A549 (cell line): ENCODE data around the gene STIM2. TPM values are rescaled to one million over a fixed set of nuclear protein-coding genes. Genes with fewer than 3 reads are reported as not detected.

Source experiments
- ATAC-seq, 2 experiments: fragments of 200-7000 bp in 1 of 2; fragments of >200 bp in 1 of 2; cut with Nextera tagmentation in 1 of 2; cut with Tn5 transposase in 1 of 2; 3 replicates each; pipeline versions ENCODE4 v1.8.0 to v1.9.1; 2018 to 2020; ENCODE audit warnings: mild to moderate bottlenecking in 1 of 2, moderate library complexity in 1 of 2
- CTCF ChIA-PET: fragments of 300-600 bp; sonication (Branson Sonifier 250); formaldehyde crosslinking; extraction: SDS; loops from one replicate; lab custom pipeline; 2021; ENCODE audit warnings: antibody characterized with exemption, inconsistent platforms; lab: Yijun Ruan, JAX
- POLR2A ChIA-PET: fragments of 350-600 bp; formaldehyde crosslinking; extraction: SDS; loops from one replicate; lab custom pipeline; 2021; ENCODE audit warnings: antibody characterized with exemption, inconsistent platforms; lab: Yijun Ruan, JAX
- DNase-seq, 2 experiments: peaks; one replicate each; pipeline versions ENCODE4 v3.0.0 to v3.0.0-alpha.2; 2011 to 2016; ENCODE audit warnings: low read depth in 1 of 2, low spot score in 1 of 2
- FAIRE-seq: peaks from 2 replicates; lab custom pipeline; 2011; peaks lifted over from hg19 to GRCh38; lab: Jason Lieb, UNC
- H3K27ac ChIP-seq, 2 experiments: fragments of >200 bp; sonication (Bioruptor Twin); formaldehyde crosslinking; 3 replicates each; pipeline ENCODE4 v1.5.1; 2016 to 2017
- H3K4me1 ChIP-seq: fragments of >200 bp; sonication (Bioruptor Twin); formaldehyde crosslinking; 3 replicates; pipeline ENCODE4 v1.6.1; 2016
- H3K4me2 ChIP-seq: fragments of >200 bp; sonication (Bioruptor Twin); formaldehyde crosslinking; 3 replicates; pipeline ENCODE4 v1.6.1; 2016
- H3K4me3 ChIP-seq: fragments of >200 bp; sonication (Bioruptor Twin); formaldehyde crosslinking; 3 replicates; pipeline ENCODE4 v1.5.1; 2016
- H3K9me3 ChIP-seq: fragments of >200 bp; sonication (Bioruptor Twin); formaldehyde crosslinking; 3 replicates; pipeline ENCODE4 v1.6.1; 2016
- BCL3 ChIP-seq: fragments of >200 bp; sonication (Bioruptor Twin); formaldehyde crosslinking; IDR thresholded peaks from 3 replicates; pipeline ENCODE4 v1.6.1; 2016
- BHLHE40 ChIP-seq: IDR thresholded peaks from 2 replicates; pipeline ENCODE4 v1.6.1; 2012; ENCODE audit warnings: low read depth, low read length, inconsistent platforms
- CBX2 ChIP-seq: fragments of 200-600 bp; sonication (generic); IDR thresholded peaks from 2 replicates; pipeline ENCODE4 v1.6.1; 2016; ENCODE audit warnings: low read depth, mild to moderate bottlenecking, borderline replicate concordance
- CBX8 ChIP-seq: fragments of 200-600 bp; sonication (generic); IDR thresholded peaks from 2 replicates; pipeline ENCODE4 v1.6.1; 2016
- CHD4 ChIP-seq: fragments of 200-600 bp; sonication (generic); IDR thresholded peaks from 2 replicates; pipeline ENCODE4 v1.6.1; 2016; ENCODE audit warnings: antibody characterized with exemption, mild to moderate bottlenecking, borderline replicate concordance
- EHF ChIP-seq: fragments of 250-450 bp; sonication (Bioruptor Pico); IDR thresholded peaks from 2 replicates; pipeline ENCODE4 v1.5.0; 2020; ENCODE audit warnings: mild to moderate bottlenecking
- EHMT2 ChIP-seq: fragments of 200-600 bp; sonication (generic); IDR thresholded peaks from 2 replicates; pipeline ENCODE4 v1.6.1; 2016; ENCODE audit warnings: antibody characterized with exemption, low read depth, mild to moderate bottlenecking, moderate library complexity
- ESRRA ChIP-seq: fragments of 150-350 bp; IDR thresholded peaks from 2 replicates; pipeline ENCODE4 v1.6.1; 2014; ENCODE audit warnings: mild to moderate bottlenecking, low read length, borderline replicate concordance
- FOXS1 ChIP-seq: fragments of 250-450 bp; sonication (Bioruptor Pico); IDR thresholded peaks from 2 replicates; pipeline ENCODE4 v1.5.0; 2020; ENCODE audit warnings: mild to moderate bottlenecking, moderate library complexity
- GATA3 ChIP-seq: IDR thresholded peaks from 2 replicates; pipeline ENCODE4 v1.6.1; 2012; ENCODE audit warnings: borderline replicate concordance
- HES2 ChIP-seq: fragments of >200 bp; sonication (Bioruptor Twin); formaldehyde crosslinking; IDR thresholded peaks from 2 replicates; pipeline ENCODE4 v1.6.1; 2016
- HEYL ChIP-seq: fragments of 250-450 bp; sonication (Bioruptor Pico); IDR thresholded peaks from 2 replicates; pipeline ENCODE4 v1.8.0; 2021; ENCODE audit warnings: mild to moderate bottlenecking, moderate library complexity
- HOXB5 ChIP-seq: fragments of 250-450 bp; sonication (Bioruptor Pico); IDR thresholded peaks from 2 replicates; pipeline ENCODE4 v1.5.0; 2020; ENCODE audit warnings: mild to moderate bottlenecking, moderate library complexity
- JUNB ChIP-seq: fragments of >200 bp; sonication (Bioruptor Twin); formaldehyde crosslinking; IDR thresholded peaks from 2 replicates; pipeline ENCODE4 v1.6.1; 2016
- KDM1A ChIP-seq: fragments of 200-600 bp; sonication (generic); IDR thresholded peaks from 2 replicates; pipeline ENCODE4 v1.6.1; 2016; ENCODE audit warnings: low read depth, mild to moderate bottlenecking
- MAX ChIP-seq: IDR thresholded peaks from 2 replicates; pipeline ENCODE4 v1.6.1; 2012
- MAZ ChIP-seq: fragments of 150-350 bp; IDR thresholded peaks from 2 replicates; pipeline ENCODE4 v1.6.1; 2014; ENCODE audit warnings: antibody characterized with exemption, low read depth, low read length, borderline replicate concordance
- MYC ChIP-seq: IDR thresholded peaks from 2 replicates; pipeline ENCODE4 v1.6.1; 2012; ENCODE audit warnings: mild to moderate bottlenecking, inconsistent platforms, low read length, improper control_type of control experiment, borderline replicate concordance
- NFE2L2 ChIP-seq: fragments of 150-350 bp; conservative IDR thresholded peaks from 2 replicates; pipeline ENCODE4 v1.6.1; 2014; ENCODE audit warnings: low read length
- NR3C1 ChIP-seq: fragments of >200 bp; sonication (Bioruptor Twin); formaldehyde crosslinking; IDR thresholded peaks from 3 replicates; pipeline ENCODE4 v1.6.1; 2017
- PHF8 ChIP-seq: fragments of 200-600 bp; sonication (generic); IDR thresholded peaks from 2 replicates; pipeline ENCODE4 v1.6.1; 2016; ENCODE audit warnings: low read depth, mild to moderate bottlenecking, antibody characterized with exemption, moderate library complexity, borderline replicate concordance
- RAD21 ChIP-seq, 2 experiments: fragments of >200 bp in 1 of 2; sonication (Bioruptor Twin) in 1 of 2; formaldehyde crosslinking in 1 of 2; IDR thresholded peaks in 1 of 2; conservative IDR thresholded peaks in 1 of 2; 2 replicates in 1 of 2; 3 replicates in 1 of 2; pipeline ENCODE4 v1.6.1; 2012 to 2018; ENCODE audit warnings: inconsistent platforms in 1 of 2
- RCOR1 ChIP-seq: fragments of 150-350 bp; IDR thresholded peaks from 2 replicates; pipeline ENCODE4 v1.6.1; 2014; ENCODE audit warnings: antibody characterized with exemption, low read length, low read depth
- RNF2 ChIP-seq: fragments of 200-600 bp; sonication (generic); IDR thresholded peaks from 2 replicates; pipeline ENCODE4 v1.6.1; 2016; ENCODE audit warnings: low read depth, mild to moderate bottlenecking, antibody characterized with exemption, moderate library complexity, borderline replicate concordance
- SREBF2 ChIP-seq: fragments of 450-650 bp; IDR thresholded peaks from 2 replicates; pipeline ENCODE4 v1.6.1; 2014; ENCODE audit warnings: mild to moderate bottlenecking, moderate library complexity
- TFCP2L1 ChIP-seq: fragments of 250-450 bp; sonication (Bioruptor Pico); IDR thresholded peaks from 2 replicates; pipeline ENCODE4 v1.5.0; 2021; ENCODE audit warnings: mild to moderate bottlenecking
- TP53 ChIP-seq: fragments of 250-450 bp; sonication (Bioruptor Pico); IDR thresholded peaks from 2 replicates; pipeline ENCODE4 v1.5.0; 2021; ENCODE audit warnings: mild to moderate bottlenecking, moderate library complexity
- ZC3H11A ChIP-seq: fragments of 450-650 bp; IDR thresholded peaks from 2 replicates; pipeline ENCODE4 v1.6.1; 2014; ENCODE audit warnings: antibody characterized with exemption, mild to moderate bottlenecking
- ZFP36 ChIP-seq: fragments of 450-650 bp; IDR thresholded peaks from 2 replicates; pipeline ENCODE4 v1.6.1; 2014; ENCODE audit warnings: borderline replicate concordance; ENCODE audit not compliant: partially characterized antibody
- ZSCAN20 ChIP-seq: fragments of 250-450 bp; sonication (Bioruptor Pico); IDR thresholded peaks from 2 replicates; pipeline ENCODE4 v1.8.0; 2022; ENCODE audit warnings: mild to moderate bottlenecking, moderate library complexity
- WGBS: methylation state at CpG from one replicate; pipeline ENCODE4 v1.1.6; 2017; ENCODE audit errors: missing lambda C conversion rate; 5-methylcytosine and 5-hydroxymethylcytosine counted together
- polyA plus RNA-seq, 4 experiments: library from polyadenylated mRNA; depleted of rRNA in 3 of 4; stranded (reverse); fragments of >200 nt; fragmentation: RNase III in 1 of 4; extraction: RNeasy Plus Mini Kit Qiagen cat#74134 plus additional on column Dnase treatment in 1 of 4; gene quantifications; 2 replicates in 3 of 4; 3 replicates in 1 of 4; pipeline ENCODE4 v1.2.3, GENCODE V29; 2011 to 2017
- TF ChIP-seq, protein P1 (sequence below): fragments of 200-600 bp; sonication (generic); IDR thresholded peaks from 2 replicates; pipeline ENCODE4 v1.6.1; 2016; ENCODE audit warnings: antibody characterized with exemption, mild to moderate bottlenecking, moderate library complexity
- TF ChIP-seq, protein P2 (sequence below): fragments of >200 bp; sonication (Bioruptor Twin); formaldehyde crosslinking; IDR thresholded peaks from 3 replicates; pipeline ENCODE4 v1.5.1; 2016

STIM2 gene
- polyA plus RNA-seq, 2 of the 4 experiments (the other 2 are of a cell fraction) = 13.6 to 20.6 TPM

GRCh38 chr4:26955241-26955640 is 94.6 kb downstream of the STIM2 start:
- Histone ChIP-seq H3K4me3 (no peak overlapping the region), H3K4me2 (no peak overlapping the region), H3K27ac (no peak overlapping the region), H3K9me3 (no peaks in the 10 kb centered on the region), H3K4me1 (no peaks in the 10 kb centered on the region)
- ChIA-PET CTCF (no interaction called here), POLR2A (no interaction called here)
- DNase-seq (no peak), ATAC-seq (no peak), FAIRE-seq (no peak)
- TF ChIP-seq ZFP36 = no peak
- no peak for TF ChIP-seq ZC3H11A
- no peak for TF ChIP-seq ZSCAN20
- TF ChIP-seq PHF8 = no peak
- TF ChIP-seq CBX2 = no peak
- TF ChIP-seq, protein P1, sequence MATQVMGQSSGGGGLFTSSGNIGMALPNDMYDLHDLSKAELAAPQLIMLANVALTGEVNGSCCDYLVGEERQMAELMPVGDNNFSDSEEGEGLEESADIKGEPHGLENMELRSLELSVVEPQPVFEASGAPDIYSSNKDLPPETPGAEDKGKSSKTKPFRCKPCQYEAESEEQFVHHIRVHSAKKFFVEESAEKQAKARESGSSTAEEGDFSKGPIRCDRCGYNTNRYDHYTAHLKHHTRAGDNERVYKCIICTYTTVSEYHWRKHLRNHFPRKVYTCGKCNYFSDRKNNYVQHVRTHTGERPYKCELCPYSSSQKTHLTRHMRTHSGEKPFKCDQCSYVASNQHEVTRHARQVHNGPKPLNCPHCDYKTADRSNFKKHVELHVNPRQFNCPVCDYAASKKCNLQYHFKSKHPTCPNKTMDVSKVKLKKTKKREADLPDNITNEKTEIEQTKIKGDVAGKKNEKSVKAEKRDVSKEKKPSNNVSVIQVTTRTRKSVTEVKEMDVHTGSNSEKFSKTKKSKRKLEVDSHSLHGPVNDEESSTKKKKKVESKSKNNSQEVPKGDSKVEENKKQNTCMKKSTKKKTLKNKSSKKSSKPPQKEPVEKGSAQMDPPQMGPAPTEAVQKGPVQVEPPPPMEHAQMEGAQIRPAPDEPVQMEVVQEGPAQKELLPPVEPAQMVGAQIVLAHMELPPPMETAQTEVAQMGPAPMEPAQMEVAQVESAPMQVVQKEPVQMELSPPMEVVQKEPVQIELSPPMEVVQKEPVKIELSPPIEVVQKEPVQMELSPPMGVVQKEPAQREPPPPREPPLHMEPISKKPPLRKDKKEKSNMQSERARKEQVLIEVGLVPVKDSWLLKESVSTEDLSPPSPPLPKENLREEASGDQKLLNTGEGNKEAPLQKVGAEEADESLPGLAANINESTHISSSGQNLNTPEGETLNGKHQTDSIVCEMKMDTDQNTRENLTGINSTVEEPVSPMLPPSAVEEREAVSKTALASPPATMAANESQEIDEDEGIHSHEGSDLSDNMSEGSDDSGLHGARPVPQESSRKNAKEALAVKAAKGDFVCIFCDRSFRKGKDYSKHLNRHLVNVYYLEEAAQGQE = no peak
- no peak for TF ChIP-seq FOXS1 (CRISPR knock-in tag)
- no peak for TF ChIP-seq BHLHE40
- TF ChIP-seq NFE2L2 = no peak
- no peak for TF ChIP-seq CHD4
- no peak for TF ChIP-seq JUNB
- no peak for TF ChIP-seq BCL3
- TF ChIP-seq SREBF2 = no peak
- no peak for TF ChIP-seq TFCP2L1
- no peak for TF ChIP-seq NR3C1
- WGBS = 86% methylated on average over 2 of the region's 2 CpGs

DNA sequence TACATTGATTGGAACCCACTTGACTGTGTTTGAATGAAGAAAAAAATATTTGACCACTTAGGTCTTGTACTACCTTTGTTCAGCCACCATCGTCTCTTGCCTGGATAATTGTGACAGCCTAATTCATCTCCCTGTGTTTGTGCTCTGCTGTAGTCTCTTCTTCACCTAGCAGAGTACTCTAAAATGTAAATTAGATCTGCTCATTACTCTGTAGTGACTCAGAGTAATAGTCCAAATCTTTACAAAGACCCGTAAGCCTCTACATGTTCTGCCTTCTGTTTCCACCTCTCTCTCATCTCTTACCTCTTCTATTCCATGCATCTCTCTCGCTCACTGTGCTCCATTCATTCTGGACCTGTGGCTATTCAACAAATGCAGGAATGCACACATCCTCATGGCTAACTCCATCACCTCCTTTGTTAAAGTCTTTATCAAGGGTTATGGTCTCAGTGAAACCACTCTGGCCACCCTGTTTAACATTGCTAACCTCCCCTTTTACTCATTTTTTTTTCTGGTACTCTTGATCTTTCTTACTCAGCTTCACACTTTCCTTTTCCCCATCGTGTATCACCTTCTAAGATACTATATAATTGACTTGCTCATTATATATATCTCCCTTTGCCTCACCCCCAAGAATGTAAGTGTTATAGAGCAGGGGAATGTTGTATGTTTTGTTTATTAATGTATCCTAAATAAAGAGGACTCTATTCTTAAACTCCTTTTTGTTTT is 98.4 kb downstream of the STIM2 start:
- Histone ChIP-seq H3K4me2 (no peak overlapping the region), H3K4me3 (no peak overlapping the region), H3K4me1 (no peaks in the 10 kb centered on the region), H3K27ac (no peak overlapping the region), H3K9me3 (no peaks in the 10 kb centered on the region)
- ChIA-PET POLR2A (no interaction called here), CTCF (no interaction called here)
- TF ChIP-seq RNF2 (no peak), HEYL (CRISPR knock-in tag) (no peak), EHF (CRISPR knock-in tag) (no peak), CBX8 (no peak), MAX (no peak), RCOR1 (no peak), MYC (no peak), NFE2L2 (no peak), TP53 (no peak), HOXB5 (CRISPR knock-in tag) (no peak), ESRRA (no peak), KDM1A (no peak), NR3C1 (no peak), GATA3 (no peak), EHMT2 (no peak), HES2 (no peak), RAD21 (conservative IDR thresholded peaks at IDR 0.05 in 1 of 2, IDR thresholded peaks at IDR 0.05 in 1 of 2) (no peak), MAZ (no peak), FOXS1 (CRISPR knock-in tag) (no peak)
- TF ChIP-seq, protein P2, sequence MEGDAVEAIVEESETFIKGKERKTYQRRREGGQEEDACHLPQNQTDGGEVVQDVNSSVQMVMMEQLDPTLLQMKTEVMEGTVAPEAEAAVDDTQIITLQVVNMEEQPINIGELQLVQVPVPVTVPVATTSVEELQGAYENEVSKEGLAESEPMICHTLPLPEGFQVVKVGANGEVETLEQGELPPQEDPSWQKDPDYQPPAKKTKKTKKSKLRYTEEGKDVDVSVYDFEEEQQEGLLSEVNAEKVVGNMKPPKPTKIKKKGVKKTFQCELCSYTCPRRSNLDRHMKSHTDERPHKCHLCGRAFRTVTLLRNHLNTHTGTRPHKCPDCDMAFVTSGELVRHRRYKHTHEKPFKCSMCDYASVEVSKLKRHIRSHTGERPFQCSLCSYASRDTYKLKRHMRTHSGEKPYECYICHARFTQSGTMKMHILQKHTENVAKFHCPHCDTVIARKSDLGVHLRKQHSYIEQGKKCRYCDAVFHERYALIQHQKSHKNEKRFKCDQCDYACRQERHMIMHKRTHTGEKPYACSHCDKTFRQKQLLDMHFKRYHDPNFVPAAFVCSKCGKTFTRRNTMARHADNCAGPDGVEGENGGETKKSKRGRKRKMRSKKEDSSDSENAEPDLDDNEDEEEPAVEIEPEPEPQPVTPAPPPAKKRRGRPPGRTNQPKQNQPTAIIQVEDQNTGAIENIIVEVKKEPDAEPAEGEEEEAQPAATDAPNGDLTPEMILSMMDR = no peak
- no peak for ATAC-seq
- DNase-seq = no peak
- WGBS = 79% methylated on average over 4 of the region's 4 CpGs
- no peak for FAIRE-seq
